Astrocyte of the spinal cord (primary cell): ENCODE data around the gene ARHGEF16.

Experiments used
- DNase-seq: peaks from one replicate; pipeline ENCODE4 v3.0.0; 2011; ENCODE audit warnings: low read depth, low spot score
- H3K4me3 ChIP-seq: 2 replicates; pipeline ENCODE4 v1.5.1; 2011; ENCODE audit warnings: low read depth, mild to moderate bottlenecking, low read length, moderate library complexity
- in situ Hi-C: cut with HindIII; loops from 2 replicates; pipeline ENCODE4 v1.10.0; 2017; ENCODE audit warnings: low sequenced_read_pairs
- TF ChIP-seq, protein P1 (sequence below): IDR thresholded peaks from 2 replicates; pipeline ENCODE4 v1.5.1; 2012; ENCODE audit warnings: low read depth, mild to moderate bottlenecking, low read length, inconsistent platforms

The ARHGEF16 gene

DNA sequence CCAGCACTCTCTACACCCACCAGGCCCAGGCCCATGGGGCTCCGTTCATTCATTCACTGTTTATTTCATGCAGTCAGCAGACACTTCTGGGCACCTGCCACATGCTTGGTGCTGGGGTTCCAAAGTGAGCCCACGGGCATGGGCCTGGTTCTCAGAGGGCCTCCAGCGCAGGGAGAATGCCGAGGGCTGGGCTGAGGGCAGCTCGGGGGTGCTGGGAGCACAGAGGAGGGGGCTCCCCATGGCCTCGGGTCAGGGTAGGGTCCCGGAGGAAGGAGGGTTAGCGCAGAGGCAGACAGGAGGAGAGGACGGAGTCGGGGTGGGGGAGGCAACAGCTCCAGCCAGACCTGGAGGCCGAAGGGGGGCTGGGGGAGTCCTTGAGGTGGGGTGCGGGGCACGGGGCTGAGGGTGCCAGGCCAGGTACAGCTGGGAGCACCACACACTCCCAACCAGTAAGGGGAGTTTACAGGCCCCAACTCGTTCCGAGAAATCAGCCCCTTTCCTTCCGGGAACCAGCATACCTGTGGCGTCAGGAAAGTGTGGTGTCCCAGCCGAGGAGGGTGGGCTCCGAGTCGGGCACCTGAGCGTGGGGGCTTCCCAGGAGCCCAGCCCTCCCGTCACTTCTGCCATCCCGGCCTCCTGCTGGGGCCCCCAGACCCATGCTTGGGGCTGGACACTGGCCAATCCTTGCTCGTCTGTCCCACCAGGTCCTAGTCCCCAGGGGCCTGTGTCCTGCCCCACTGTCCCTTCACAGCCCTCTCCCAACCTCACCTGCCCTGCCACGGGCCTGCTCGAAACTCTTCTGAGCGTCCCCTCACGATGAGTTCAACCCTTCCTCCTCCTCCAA lies 10.8 kb downstream of the ARHGEF16 start:
- TF ChIP-seq, protein P1, sequence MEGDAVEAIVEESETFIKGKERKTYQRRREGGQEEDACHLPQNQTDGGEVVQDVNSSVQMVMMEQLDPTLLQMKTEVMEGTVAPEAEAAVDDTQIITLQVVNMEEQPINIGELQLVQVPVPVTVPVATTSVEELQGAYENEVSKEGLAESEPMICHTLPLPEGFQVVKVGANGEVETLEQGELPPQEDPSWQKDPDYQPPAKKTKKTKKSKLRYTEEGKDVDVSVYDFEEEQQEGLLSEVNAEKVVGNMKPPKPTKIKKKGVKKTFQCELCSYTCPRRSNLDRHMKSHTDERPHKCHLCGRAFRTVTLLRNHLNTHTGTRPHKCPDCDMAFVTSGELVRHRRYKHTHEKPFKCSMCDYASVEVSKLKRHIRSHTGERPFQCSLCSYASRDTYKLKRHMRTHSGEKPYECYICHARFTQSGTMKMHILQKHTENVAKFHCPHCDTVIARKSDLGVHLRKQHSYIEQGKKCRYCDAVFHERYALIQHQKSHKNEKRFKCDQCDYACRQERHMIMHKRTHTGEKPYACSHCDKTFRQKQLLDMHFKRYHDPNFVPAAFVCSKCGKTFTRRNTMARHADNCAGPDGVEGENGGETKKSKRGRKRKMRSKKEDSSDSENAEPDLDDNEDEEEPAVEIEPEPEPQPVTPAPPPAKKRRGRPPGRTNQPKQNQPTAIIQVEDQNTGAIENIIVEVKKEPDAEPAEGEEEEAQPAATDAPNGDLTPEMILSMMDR, result no peak

DNA sequence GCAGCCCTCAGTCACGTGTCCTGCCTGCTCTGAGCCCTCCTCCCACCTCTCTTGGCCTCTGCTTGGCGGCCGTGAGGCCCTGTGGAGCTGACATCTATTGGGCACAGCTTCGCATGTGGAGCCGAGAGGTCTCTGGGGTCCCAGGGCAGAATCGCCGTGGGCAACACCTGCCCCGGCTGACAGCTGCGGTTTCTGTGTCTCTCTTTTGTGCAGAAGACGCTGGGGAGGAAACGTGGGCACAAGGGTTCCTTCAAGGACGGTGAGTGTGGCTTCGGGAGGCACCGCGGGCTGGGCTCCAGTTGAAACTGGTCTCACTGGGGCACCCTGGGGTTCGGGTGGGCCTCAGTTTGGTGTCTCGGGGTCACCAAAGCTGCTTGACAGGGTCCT lies 11.5 kb downstream of the ARHGEF16 start:
- TF ChIP-seq, protein P1, result no peak
- in situ Hi-C loops, result no loop called here
- no peak for DNase-seq
- no peak overlapping the region for H3K4me3 ChIP-seq

More for the DNA sequence above, 10.8 kb downstream of the ARHGEF16 start:
- in situ Hi-C loops, result no loop called here
- DNase-seq, result no peak
- H3K4me3 ChIP-seq, result no peak overlapping the region

DNA sequence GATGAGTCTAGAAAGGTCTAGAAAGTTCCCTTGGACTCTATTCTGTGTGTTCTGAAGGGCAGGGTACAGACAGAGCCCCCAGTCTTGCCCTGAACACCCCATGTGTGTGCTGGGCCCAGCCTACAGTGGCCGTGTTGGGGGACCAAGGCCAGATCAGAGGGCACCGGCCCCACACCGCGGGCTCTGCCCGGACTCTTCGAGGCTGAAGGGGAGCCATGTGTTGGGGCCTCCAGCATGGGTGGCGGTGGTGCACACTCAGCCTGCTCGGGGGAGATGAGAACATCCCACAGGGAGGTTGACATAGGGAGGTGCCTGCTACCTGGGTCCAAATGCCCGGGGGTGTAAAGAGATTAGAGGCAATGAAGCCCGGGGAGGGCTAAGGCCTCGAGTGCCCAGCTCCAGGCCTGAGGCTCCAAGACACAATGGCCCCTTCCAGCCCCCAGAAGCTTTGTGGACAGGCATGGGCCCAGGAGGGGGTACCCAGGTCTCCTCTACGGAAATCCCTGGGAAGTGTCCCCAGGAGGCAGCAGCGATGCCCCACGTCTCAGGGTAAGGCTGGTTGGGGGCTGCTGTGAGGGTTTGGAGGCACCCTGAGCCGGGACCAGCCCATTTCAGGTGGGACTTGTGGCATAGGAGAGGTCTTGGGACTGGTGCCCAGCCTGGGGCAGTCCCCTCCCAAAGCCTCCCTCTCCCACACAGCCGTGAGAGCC lies 12.1 kb downstream of the ARHGEF16 start:
- in situ Hi-C loops, result no loop called here
- DNase-seq, result no peak
- H3K4me3 ChIP-seq, result no peak overlapping the region
- TF ChIP-seq, protein P1, result no peak

DNA sequence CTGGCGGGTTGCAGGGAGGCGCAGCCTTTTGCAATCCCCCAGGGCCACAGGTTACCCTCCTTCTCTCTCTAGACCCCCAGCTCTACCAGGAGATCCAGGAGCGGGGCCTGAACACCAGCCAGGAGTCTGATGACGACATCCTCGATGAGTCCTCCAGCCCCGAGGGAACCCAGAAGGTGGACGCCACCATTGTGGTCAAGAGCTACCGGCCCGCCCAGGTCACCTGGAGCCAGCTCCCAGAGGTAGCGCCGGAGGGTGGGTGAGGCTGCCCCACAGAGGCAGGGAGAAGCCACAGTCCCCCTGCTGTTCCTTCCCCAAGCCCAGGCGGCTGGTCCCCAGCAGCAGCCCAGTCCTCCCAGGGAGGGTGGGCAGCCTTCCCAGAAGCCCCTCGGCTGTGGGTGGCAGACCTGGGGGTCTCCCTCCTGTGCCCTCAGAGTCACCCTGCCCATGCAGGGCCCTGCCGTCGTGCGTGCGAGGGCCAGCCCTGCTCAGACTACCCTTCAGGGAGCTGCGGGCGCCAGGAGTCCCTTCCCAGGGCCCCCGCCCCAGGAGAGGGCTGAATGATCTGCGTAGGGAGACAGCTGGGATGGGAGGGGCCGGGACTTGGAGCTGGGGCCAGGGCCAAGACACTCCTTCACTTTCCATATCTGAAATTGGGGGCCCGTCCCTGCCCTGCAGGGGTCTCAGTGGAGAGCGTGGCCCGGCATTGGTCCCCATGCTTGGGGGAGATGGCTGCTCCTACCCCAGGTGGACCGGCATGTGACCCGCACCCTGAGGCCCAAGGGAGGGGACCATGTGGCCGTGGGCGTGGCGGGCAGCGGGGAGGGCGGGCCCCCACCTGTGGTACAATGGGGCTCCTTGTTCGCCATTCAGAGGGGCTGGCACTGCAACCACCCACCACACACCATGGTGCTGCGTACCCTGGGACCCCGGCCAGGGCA lies 12.9 kb downstream of the ARHGEF16 start:
- in situ Hi-C loops, result no loop called here
- no peak overlapping the region for H3K4me3 ChIP-seq
- no peak for DNase-seq
- TF ChIP-seq, protein P1, result no peak

DNA sequence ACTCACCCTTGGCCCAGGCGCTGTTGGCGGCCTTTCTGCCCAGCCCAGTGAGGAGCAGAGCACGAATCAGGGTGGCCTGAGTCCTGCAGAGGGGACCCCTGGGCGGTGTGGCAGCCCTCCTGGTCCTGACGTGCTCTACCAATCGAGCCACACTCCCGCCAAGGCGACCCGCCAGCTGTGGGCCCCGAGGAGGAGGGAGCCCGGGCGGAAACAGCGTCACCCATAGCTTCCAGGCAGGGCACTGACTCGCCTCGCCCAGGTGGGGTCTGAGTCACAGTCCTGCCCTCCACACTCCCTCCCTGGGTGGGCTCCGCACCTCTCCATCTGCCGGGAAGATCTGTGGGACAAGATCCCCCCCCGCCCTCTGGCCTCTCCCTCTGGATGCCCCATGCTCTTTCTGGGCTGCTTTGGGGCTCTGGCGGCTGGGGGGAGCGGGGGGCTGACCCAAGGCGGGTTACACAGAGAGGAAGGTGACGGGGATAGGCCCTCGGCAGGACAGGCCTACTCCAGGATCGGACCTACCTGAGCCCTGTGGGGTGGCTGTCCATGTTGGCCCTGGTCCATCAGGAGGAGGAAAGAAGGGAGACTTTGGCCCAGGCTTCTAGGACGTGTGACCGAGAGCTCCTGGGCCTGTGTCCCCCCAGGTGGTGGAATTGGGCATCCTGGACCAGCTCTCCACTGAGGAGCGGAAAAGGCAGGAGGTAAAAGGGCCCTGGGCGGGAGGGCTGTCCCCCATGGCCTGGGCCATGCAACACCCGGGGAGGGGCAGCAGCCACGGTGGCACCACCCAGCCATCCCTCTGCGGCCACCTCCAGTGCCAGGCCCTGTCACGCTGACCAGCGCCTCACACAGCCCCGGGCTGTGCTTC lies 14.0 kb downstream of the ARHGEF16 start:
- TF ChIP-seq, protein P1, result no peak
- DNase-seq, result no peak
- in situ Hi-C loops, result no loop called here
- H3K4me3 ChIP-seq, result no peak overlapping the region
